Fibroblast of lung (primary cell): ENCODE measurements around the gene NDUFS3. TPM values are rescaled to one million over a fixed set of nuclear protein-coding genes. Genes with fewer than 3 reads are reported as not detected.

ENCODE experiments used
- DNase-seq, 2 donors: peaks; one replicate each; pipeline versions ENCODE4 v3.0.0 to v3.0.0-alpha.2; 2010; ENCODE audit warnings: low read depth in 2 of 2
- H2AFZ ChIP-seq: 2 replicates; pipeline ENCODE4 v1.5.1; 2012; ENCODE audit warnings: low read length, control low read depth, inconsistent platforms
- H3K27ac ChIP-seq: 2 replicates; pipeline ENCODE4 v1.5.1; 2011; ENCODE audit warnings: low read length, control low read depth; ENCODE audit not compliant: insufficient read depth
- H3K27me3 ChIP-seq: 2 replicates; pipeline ENCODE4 v1.5.1; 2011; ENCODE audit warnings: mild to moderate bottlenecking, low read length; ENCODE audit not compliant: control insufficient read depth, insufficient read depth
- H3K36me3 ChIP-seq: 2 replicates; pipeline ENCODE4 v1.5.1; 2011; ENCODE audit warnings: low read length; ENCODE audit not compliant: control insufficient read depth, insufficient read depth
- H3K4me1 ChIP-seq: 2 replicates; pipeline ENCODE4 v1.5.1; 2011; ENCODE audit warnings: low read length; ENCODE audit not compliant: control insufficient read depth, insufficient read depth; ENCODE audit errors: extremely low read depth
- H3K4me2 ChIP-seq: 2 replicates; pipeline ENCODE4 v1.5.1; 2011; ENCODE audit warnings: low read length, control low read depth; ENCODE audit not compliant: insufficient read depth; ENCODE audit errors: extremely low read depth
- H3K4me3 ChIP-seq, 4 experiments: fragments of 200-600 bp in 1 of 4; sonication (generic) in 1 of 4; replicated peaks in 1 of 4; 2 replicates each; pipeline ENCODE4 v1.5.1; 2011 to 2016; ENCODE audit warnings: low read length in 4 of 4, low read depth in 3 of 4, mild to moderate bottlenecking in 3 of 4, control low read depth in 2 of 4, inconsistent platforms in 1 of 4, mixed read lengths in 1 of 4; ENCODE audit not compliant: insufficient read depth in 1 of 4; ENCODE audit errors: control extremely low read depth in 1 of 4
- H3K79me2 ChIP-seq: 2 replicates; pipeline ENCODE4 v1.5.1; 2012; ENCODE audit warnings: mild to moderate bottlenecking, low read length, inconsistent platforms; ENCODE audit not compliant: control insufficient read depth, insufficient read depth
- H3K9ac ChIP-seq: 2 replicates; pipeline ENCODE4 v1.5.1; 2011; ENCODE audit warnings: mild to moderate bottlenecking, low read length, control low read depth; ENCODE audit not compliant: insufficient read depth
- H3K9me3 ChIP-seq: 2 replicates; pipeline ENCODE4 v1.5.1; 2012; ENCODE audit warnings: low read depth, low read length; ENCODE audit not compliant: control insufficient read depth, insufficient read depth
- H4K20me1 ChIP-seq: 2 replicates; pipeline ENCODE4 v1.5.1; 2011; ENCODE audit warnings: low read length; ENCODE audit not compliant: control insufficient read depth, insufficient read depth; ENCODE audit errors: extremely low read depth
- EZH2 ChIP-seq: IDR thresholded peaks from 2 replicates; pipeline ENCODE4 v1.5.1; 2012; ENCODE audit warnings: low read length, control low read depth, mild to moderate bottlenecking; ENCODE audit errors: missing control alignments
- polyA plus RNA-seq, 2 donors: library from polyadenylated mRNA; depleted of rRNA in 1 of 2; stranded (reverse) in 1 of 2; unstranded in 1 of 2; fragments of >200 nt; gene quantifications; 2 replicates each; pipeline ENCODE4 v1.2.1, GENCODE V29; 2011 to 2012; ENCODE audit warnings: missing spikeins in 1 of 2
- total RNA-seq: library from RNA; depleted of rRNA; stranded (reverse); fragments of >200 nt; gene quantifications from 2 replicates; pipeline ENCODE4 v1.2.1, GENCODE V29; 2014
- TF ChIP-seq, protein P1 (sequence below), 2 donors: IDR thresholded peaks in 1 of 2; conservative IDR thresholded peaks in 1 of 2; 1 replicate in 1 of 2; 2 replicates in 1 of 2; pipeline ENCODE4 v1.5.1; 2011 to 2012; ENCODE audit warnings: low read length in 2 of 2, control low read depth in 1 of 2, inconsistent platforms in 1 of 2, low read depth in 1 of 2, mild to moderate bottlenecking in 1 of 2

Gene NDUFS3
- total and polyA plus RNA-seq, 2 donors (not counting 1 experiment from before 2014, with no cell fraction given): 76.5 to 113 TPM

DNA sequence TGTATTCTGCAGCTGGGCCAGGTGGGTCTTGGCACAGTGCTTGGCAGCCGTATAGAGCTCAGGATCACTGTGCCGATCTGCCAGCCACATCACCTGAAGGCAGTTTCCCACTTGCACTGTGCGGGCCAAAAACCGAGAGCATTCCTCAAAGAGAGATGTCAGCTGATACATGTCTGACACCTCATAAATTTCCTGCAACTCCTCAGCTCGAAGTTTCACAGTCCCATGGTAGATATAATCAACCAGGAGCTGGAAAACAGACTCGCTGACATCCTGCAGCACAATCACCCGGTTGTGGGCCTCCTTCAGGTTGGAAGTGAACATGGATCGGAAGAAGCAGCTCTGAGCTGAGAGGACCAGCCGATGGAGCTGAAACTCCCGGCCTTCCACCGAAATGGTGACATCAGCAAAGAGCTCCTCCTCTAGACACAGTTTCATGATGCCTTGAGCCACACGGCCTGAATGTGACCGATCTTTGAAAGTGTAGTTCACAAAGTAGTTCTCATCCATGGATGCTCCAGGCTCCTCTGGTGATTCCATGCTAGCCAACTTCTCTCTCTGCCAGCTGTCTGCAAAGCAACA is 1.3 kb upstream of the NDUFS3 start:
- peaks cover 43% of the 10 kb centered on the region for H3K79me2 ChIP-seq
- no peak for DNase-seq

DNA sequence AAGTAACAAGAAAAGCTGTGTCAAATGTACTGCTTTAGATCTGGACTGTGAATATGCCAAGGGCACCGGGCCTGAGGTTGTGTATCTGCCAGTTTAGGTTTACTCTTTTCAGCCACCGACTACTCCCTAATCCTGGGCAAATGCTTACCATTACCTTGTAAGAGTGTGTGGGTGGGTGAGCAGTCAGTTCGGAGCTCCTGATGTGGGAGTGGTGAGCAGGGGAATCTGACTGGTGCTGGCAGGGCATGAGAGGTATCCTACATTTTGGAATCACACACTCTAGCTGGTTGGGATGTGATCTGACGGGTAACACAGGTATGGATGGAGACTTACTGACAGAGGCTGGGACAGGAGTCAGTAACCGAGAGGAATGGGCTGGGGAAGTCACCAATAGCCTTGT is 5.0 kb downstream of the NDUFS3 start:
- Histone ChIP-seq H3K9me3 (no peaks in the 10 kb centered on the region), H3K27me3 (no peaks in the 10 kb centered on the region), H3K79me2 (peaks cover 20% of the 10 kb centered on the region), H3K4me1 (peaks cover 3% of the 10 kb centered on the region), H3K36me3 (peaks cover 21% of the 10 kb centered on the region), H4K20me1 (no peaks in the 10 kb centered on the region), H3K4me2 (no peak overlapping the region), H3K27ac (no peak overlapping the region), H3K4me3 (no peak overlapping the region), H2AFZ (no peak overlapping the region), H3K9ac (no peak overlapping the region)
- no peak for DNase-seq
- TF ChIP-seq, protein P1, sequence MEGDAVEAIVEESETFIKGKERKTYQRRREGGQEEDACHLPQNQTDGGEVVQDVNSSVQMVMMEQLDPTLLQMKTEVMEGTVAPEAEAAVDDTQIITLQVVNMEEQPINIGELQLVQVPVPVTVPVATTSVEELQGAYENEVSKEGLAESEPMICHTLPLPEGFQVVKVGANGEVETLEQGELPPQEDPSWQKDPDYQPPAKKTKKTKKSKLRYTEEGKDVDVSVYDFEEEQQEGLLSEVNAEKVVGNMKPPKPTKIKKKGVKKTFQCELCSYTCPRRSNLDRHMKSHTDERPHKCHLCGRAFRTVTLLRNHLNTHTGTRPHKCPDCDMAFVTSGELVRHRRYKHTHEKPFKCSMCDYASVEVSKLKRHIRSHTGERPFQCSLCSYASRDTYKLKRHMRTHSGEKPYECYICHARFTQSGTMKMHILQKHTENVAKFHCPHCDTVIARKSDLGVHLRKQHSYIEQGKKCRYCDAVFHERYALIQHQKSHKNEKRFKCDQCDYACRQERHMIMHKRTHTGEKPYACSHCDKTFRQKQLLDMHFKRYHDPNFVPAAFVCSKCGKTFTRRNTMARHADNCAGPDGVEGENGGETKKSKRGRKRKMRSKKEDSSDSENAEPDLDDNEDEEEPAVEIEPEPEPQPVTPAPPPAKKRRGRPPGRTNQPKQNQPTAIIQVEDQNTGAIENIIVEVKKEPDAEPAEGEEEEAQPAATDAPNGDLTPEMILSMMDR (conservative IDR thresholded peaks at IDR 0.05 in 1 of 2, IDR thresholded peaks at IDR 0.05 in 1 of 2; ENCODE audit: low read depth in 1 of 2, low read length in 2 of 2): no peak
- no peak for TF ChIP-seq EZH2

More for the DNA sequence above, 1.3 kb upstream of the NDUFS3 start:
- peaks cover 18% of the 10 kb centered on the region for H3K4me1 ChIP-seq
- no peak overlapping the region for H3K9ac ChIP-seq
- no peaks in the 10 kb centered on the region for H4K20me1 ChIP-seq
- H3K4me2 ChIP-seq: peak overlapping the region; percentile 91
- peak overlapping the region; percentile 96 to 100 (median 99) for H3K4me3 ChIP-seq
- no peak overlapping the region for H2AFZ ChIP-seq
- H3K27ac ChIP-seq: peak overlapping the region; percentile 93
- H3K27me3 ChIP-seq: no peaks in the 10 kb centered on the region
- H3K9me3 ChIP-seq: no peaks in the 10 kb centered on the region
- TF ChIP-seq, protein P1 (conservative IDR thresholded peaks at IDR 0.05 in 1 of 2, IDR thresholded peaks at IDR 0.05 in 1 of 2; ENCODE audit: low read depth in 1 of 2, low read length in 2 of 2): no peak
- H3K36me3 ChIP-seq: peaks cover 19% of the 10 kb centered on the region

DNA sequence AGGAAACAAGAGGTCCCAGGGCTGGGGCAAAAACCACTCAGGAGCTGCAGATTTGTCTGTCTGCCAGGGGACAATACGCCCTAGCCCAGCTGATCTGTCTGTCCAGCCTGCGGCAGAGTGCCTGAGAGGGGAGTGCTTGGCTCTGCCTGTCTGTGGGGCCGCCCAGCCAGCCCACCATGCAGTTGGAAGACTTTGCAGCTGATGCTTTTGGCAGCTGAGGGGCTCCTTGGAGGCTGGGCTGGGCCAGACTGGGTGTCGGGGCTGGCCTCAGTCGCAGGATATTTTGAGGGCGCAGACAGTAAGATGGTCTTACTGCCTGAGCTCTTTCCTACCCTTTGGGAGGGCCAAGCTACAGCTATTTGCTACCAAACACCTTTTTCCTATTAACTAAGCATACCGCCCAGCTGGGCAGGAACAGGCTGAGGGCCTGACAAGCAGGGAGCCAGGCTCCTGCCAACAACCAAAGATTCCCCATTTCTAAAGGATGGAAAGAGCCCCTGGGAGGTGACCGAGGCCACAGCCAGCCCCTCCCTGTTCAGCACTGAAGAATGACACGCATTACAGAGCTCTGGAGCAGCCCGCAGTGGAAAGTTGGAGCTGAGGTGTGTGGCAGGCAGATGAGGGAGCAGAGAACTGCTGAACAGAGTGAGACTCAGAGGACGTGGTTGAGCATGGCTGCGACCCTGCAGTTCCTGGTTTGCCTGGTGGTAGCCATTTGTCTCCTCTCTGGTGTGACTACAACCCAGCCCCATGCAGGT is 7.4 kb downstream of the NDUFS3 start, which contains the start of gene FAM180B:
Gene FAM180B (plus strand): TSS at position 581 of the 758 bp plus-strand sequence. CDS start 91 bp downstream, at position 672.
- Histone ChIP-seq H3K4me2 (no peak within 1 kb of the TSS), H2AFZ (no peak within 1 kb of the TSS)

More for the DNA sequence above, 7.4 kb downstream of the NDUFS3 start, which contains the start of gene FAM180B:
- no peak within 1 kb of the TSS for H3K4me3 ChIP-seq
- H3K27me3 ChIP-seq: peaks cover 6% of the 10 kb centered on the region
- no peaks in the 10 kb centered on the region for H3K79me2 ChIP-seq
- H3K9ac ChIP-seq: no peak within 1 kb of the TSS
- H3K36me3 ChIP-seq: peaks cover 16% of the 10 kb centered on the region
- no peak for DNase-seq
- no peak within 1 kb of the TSS for H3K27ac ChIP-seq
- H4K20me1 ChIP-seq: no peaks in the 10 kb centered on the region
- H3K4me1 ChIP-seq: no peaks in the 10 kb centered on the region
- H3K9me3 ChIP-seq: no peaks in the 10 kb centered on the region
- TF ChIP-seq EZH2: no peak
